ENCODE results near the gene RSPO1.
"Not testable (repeated sequence)": the region's sequence is repeated elsewhere in the genome, so short reads cannot be mapped to it uniquely, and the experiment has no call there.

Gene RSPO1

GRCh38 chr1:37612186-37612585, 22.5 kb downstream of the RSPO1 start:
- no peak for DNase-seq

GRCh38 chr1:37609994-37610393, 24.7 kb downstream of the RSPO1 start:
- no peak for DNase-seq

GRCh38 chr1:37609002-37609401, 25.7 kb downstream of the RSPO1 start:
- DNase-seq, result no peak

GRCh38 chr1:37606481-37607263, 28.0 kb downstream of the RSPO1 start:
- no peak for DNase-seq

- DNase-seq, result no peak
Observed at GRCh38 chr1:37605806-37606474, 28.8 kb downstream of the RSPO1 start.

GRCh38 chr1:37605061-37605650, 29.5 kb downstream of the RSPO1 start:
- no peak for DNase-seq

- DNase-seq, result peak; percentile 19 to 29
Observed at GRCh38 chr1:37602750-37603694, 31.7 kb downstream of the RSPO1 start.

GRCh38 chr1:37601441-37601840, 33.3 kb downstream of the RSPO1 start:
- DNase-seq, result no peak

GRCh38 chr1:37599940-37600339, 34.8 kb downstream of the RSPO1 start:
- DNase-seq, result no peak

GRCh38 chr1:37596182-37596667, 38.5 kb downstream of the RSPO1 start:
- DNase-seq, result no peak

- peak; percentile 97 for DNase-seq
Observed at GRCh38 chr1:37595440-37596181, 39.1 kb downstream of the RSPO1 start, which contains the start of gene GNL2. TSS of gene GNL2 (minus strand) at chr1:37595937. CDS start at chr1:37595822, 115 bp downstream.

- DNase-seq, result no peak
Observed at GRCh38 chr1:37593726-37594125, 41.0 kb downstream of the RSPO1 start.

- DNase-seq, result no peak
Observed at GRCh38 chr1:37588939-37589338, 45.8 kb downstream of the RSPO1 start.

- not testable (repeated sequence) for DNase-seq
Observed at GRCh38 chr1:37584544-37584943, 50.1 kb downstream of the RSPO1 start.

- DNase-seq, result no peak
Observed at GRCh38 chr1:37575692-37576091, 59.0 kb downstream of the RSPO1 start.

- DNase-seq, result no peak
Observed at GRCh38 chr1:37574834-37575480, 59.7 kb downstream of the RSPO1 start.

- no peak for DNase-seq
Observed at GRCh38 chr1:37570528-37571334, 64.0 kb downstream of the RSPO1 start.

GRCh38 chr1:37567023-37567422, 67.7 kb downstream of the RSPO1 start:
- DNase-seq, result no peak

- DNase-seq, result no peak
Observed at GRCh38 chr1:37564892-37565291, 69.8 kb downstream of the RSPO1 start.

GRCh38 chr1:37562984-37563383, 71.7 kb downstream of the RSPO1 start:
- no peak for DNase-seq
